Measurements from ENCODE around the gene CTNNA1.

Gene CTNNA1

GRCh38 chr5:138849439-138849838, 96.2 kb downstream of the CTNNA1 start:
- TF ChIP-seq CTCF (conservative IDR thresholded peaks at IDR 0.05; ENCODE audit: low read length) (no peak), EZH2phosphoT487 (IDR thresholded peaks at IDR 0.05; ENCODE audit: borderline replicate concordance) (no peak)
- no peaks in the 10 kb centered on the region; the same call in 1 of the 2 replicates for H3F3A ChIP-seq (ENCODE audit: low read depth)
- H3K9me3 ChIP-seq (ENCODE audit: insufficient read depth, low read depth, low read length), result no peaks in the 10 kb centered on the region
- H3K4me3 ChIP-seq (ENCODE audit: low read length, poor library complexity, severe bottlenecking), result no peak overlapping the region
- no peaks in the 10 kb centered on the region for H4K20me1 ChIP-seq (ENCODE audit: insufficient read depth, low read length, poor library complexity, severe bottlenecking)
- H3K36me3 ChIP-seq (ENCODE audit: insufficient read depth, low read length), result no peaks in the 10 kb centered on the region
- no peaks in the 10 kb centered on the region for H3K79me2 ChIP-seq (ENCODE audit: insufficient read depth, low read length)
- no peak overlapping the region for H3K9ac ChIP-seq (ENCODE audit: low read depth, low read length, poor library complexity, severe bottlenecking)
- peak overlapping the region; percentile 9 for H3K4me2 ChIP-seq (ENCODE audit: low read depth, low read length, poor library complexity, severe bottlenecking)
- H3K9me2 ChIP-seq (replicated peaks; ENCODE audit: low read depth, low read length), result no peaks in the 10 kb centered on the region
- H3K27me3 ChIP-seq (ENCODE audit: insufficient read depth, low read length, poor library complexity, severe bottlenecking), result no peaks in the 10 kb centered on the region
- peaks cover 34% of the 10 kb centered on the region for H3K4me1 ChIP-seq (ENCODE audit: insufficient read depth, low read length, poor library complexity, severe bottlenecking)
- H2AFZ ChIP-seq (ENCODE audit: low read length), result no peak overlapping the region

DNA sequence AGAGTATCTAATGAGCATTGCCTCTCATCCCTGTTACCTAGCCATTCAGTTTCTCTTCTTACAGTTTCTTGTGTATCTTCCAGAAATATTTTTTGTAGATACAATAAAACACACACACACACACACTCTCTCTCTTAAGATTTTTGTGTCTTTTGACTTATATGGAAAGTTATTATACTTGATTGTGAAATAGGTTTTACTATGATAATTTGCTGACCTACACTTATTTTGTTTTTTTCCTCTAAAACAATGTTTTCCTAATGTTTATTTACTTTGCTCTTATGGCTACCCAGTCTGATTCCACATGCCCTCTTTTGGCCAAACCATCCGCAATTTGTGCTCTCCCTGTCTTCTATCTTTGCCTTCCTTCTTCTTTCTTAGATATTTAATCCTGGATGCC, 96.7 kb downstream of the CTNNA1 start:
- Histone ChIP-seq H3K79me2 (ENCODE audit: insufficient read depth, low read length) (no peaks in the 10 kb centered on the region), H3K27me3 (ENCODE audit: insufficient read depth, low read length, poor library complexity, severe bottlenecking) (no peaks in the 10 kb centered on the region), H3K9ac (ENCODE audit: low read depth, low read length, poor library complexity, severe bottlenecking) (no peak overlapping the region), H3K9me2 (replicated peaks; ENCODE audit: low read depth, low read length) (no peaks in the 10 kb centered on the region), H3K4me3 (ENCODE audit: low read length, poor library complexity, severe bottlenecking) (no peak overlapping the region), H3K9me3 (ENCODE audit: insufficient read depth, low read depth, low read length) (no peaks in the 10 kb centered on the region), H3K4me2 (ENCODE audit: low read depth, low read length, poor library complexity, severe bottlenecking) (peak overlapping the region; percentile 9), H2AFZ (ENCODE audit: low read length) (no peak overlapping the region), H3F3A (ENCODE audit: low read depth) (no peaks in the 10 kb centered on the region; the same call in 1 of the 2 replicates), H3K4me1 (ENCODE audit: insufficient read depth, low read length, poor library complexity, severe bottlenecking) (peaks cover 34% of the 10 kb centered on the region), H3K36me3 (ENCODE audit: insufficient read depth, low read length) (no peaks in the 10 kb centered on the region), H4K20me1 (ENCODE audit: insufficient read depth, low read length, poor library complexity, severe bottlenecking) (no peaks in the 10 kb centered on the region)
- no peak for TF ChIP-seq EZH2phosphoT487 (IDR thresholded peaks at IDR 0.05; ENCODE audit: borderline replicate concordance)
- no peak for TF ChIP-seq CTCF (conservative IDR thresholded peaks at IDR 0.05; ENCODE audit: low read length)

DNA sequence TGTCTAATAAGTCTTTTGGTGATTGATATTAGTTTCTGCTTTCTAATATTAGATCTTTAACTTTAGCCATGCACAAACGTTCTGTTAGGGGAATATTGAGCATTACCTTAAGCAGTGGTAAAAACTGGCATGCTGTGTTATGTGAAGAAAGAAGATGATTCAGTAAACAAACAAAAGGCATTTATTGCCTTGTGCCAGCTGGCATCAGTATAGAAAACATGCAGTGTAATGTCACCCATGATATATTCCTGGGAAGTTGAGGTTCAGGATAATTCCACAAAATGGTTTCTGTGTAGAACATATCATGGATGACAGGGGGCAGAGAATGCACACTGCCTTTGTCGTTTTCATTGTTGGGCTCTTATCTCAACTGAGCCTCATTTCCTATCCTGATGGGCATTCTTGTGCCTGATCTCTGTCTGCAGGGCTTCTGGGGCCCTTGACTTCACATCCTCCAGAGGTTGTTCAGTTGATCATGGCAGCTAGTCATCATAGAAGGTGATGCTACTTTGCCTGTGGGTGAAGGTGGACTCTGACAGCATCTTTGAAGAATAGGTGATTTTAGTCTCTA, 97.7 kb downstream of the CTNNA1 start:
- H3F3A ChIP-seq (ENCODE audit: low read depth), result peaks cover 3% of the 10 kb centered on the region; the same call in 1 of the 2 replicates
- H3K79me2 ChIP-seq (ENCODE audit: insufficient read depth, low read length), result no peaks in the 10 kb centered on the region
- peaks cover 34% of the 10 kb centered on the region for H3K4me1 ChIP-seq (ENCODE audit: insufficient read depth, low read length, poor library complexity, severe bottlenecking)
- H3K4me3 ChIP-seq (ENCODE audit: low read length, poor library complexity, severe bottlenecking), result no peak overlapping the region
- no peaks in the 10 kb centered on the region for H4K20me1 ChIP-seq (ENCODE audit: insufficient read depth, low read length, poor library complexity, severe bottlenecking)
- TF ChIP-seq EZH2phosphoT487 (IDR thresholded peaks at IDR 0.05; ENCODE audit: borderline replicate concordance), result no peak
- TF ChIP-seq CTCF (conservative IDR thresholded peaks at IDR 0.05; ENCODE audit: low read length), result no peak
- H3K27me3 ChIP-seq (ENCODE audit: insufficient read depth, low read length, poor library complexity, severe bottlenecking), result no peaks in the 10 kb centered on the region
- no peak overlapping the region for H2AFZ ChIP-seq (ENCODE audit: low read length)
- H3K9me2 ChIP-seq (replicated peaks; ENCODE audit: low read depth, low read length), result no peaks in the 10 kb centered on the region
- H3K9ac ChIP-seq (ENCODE audit: low read depth, low read length, poor library complexity, severe bottlenecking), result no peak overlapping the region
- no peaks in the 10 kb centered on the region for H3K9me3 ChIP-seq (ENCODE audit: insufficient read depth, low read depth, low read length)
- no peak overlapping the region for H3K4me2 ChIP-seq (ENCODE audit: low read depth, low read length, poor library complexity, severe bottlenecking)
- H3K36me3 ChIP-seq (ENCODE audit: insufficient read depth, low read length), result no peaks in the 10 kb centered on the region
